D721Med (cell line): ENCODE results near the gene SUCLG2.
"Not testable (repeated sequence)": the region's sequence is repeated elsewhere in the genome, so short reads cannot be mapped to it uniquely, and the experiment has no call there.

Source experiments
- DNase-seq: peaks from one replicate; pipeline ENCODE4 v3.0.0; 2011; ENCODE audit warnings: low spot score; ENCODE audit not compliant: insufficient read length
- FAIRE-seq: peaks from 2 replicates; lab custom pipeline; 2011; peaks lifted over from hg19 to GRCh38; lab: Jason Lieb, UNC
- TF ChIP-seq, protein P1 (sequence below): IDR thresholded peaks from 2 replicates; pipeline ENCODE4 v1.5.1; 2012; ENCODE audit warnings: mild to moderate bottlenecking, control low read depth; ENCODE audit not compliant: insufficient read depth; ENCODE audit errors: missing control alignments

SUCLG2 gene

GRCh38 chr3:67592057-67592456 is 62.4 kb downstream of the SUCLG2 start:
- TF ChIP-seq, protein P1, sequence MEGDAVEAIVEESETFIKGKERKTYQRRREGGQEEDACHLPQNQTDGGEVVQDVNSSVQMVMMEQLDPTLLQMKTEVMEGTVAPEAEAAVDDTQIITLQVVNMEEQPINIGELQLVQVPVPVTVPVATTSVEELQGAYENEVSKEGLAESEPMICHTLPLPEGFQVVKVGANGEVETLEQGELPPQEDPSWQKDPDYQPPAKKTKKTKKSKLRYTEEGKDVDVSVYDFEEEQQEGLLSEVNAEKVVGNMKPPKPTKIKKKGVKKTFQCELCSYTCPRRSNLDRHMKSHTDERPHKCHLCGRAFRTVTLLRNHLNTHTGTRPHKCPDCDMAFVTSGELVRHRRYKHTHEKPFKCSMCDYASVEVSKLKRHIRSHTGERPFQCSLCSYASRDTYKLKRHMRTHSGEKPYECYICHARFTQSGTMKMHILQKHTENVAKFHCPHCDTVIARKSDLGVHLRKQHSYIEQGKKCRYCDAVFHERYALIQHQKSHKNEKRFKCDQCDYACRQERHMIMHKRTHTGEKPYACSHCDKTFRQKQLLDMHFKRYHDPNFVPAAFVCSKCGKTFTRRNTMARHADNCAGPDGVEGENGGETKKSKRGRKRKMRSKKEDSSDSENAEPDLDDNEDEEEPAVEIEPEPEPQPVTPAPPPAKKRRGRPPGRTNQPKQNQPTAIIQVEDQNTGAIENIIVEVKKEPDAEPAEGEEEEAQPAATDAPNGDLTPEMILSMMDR = no peak
- DNase-seq (no peak), FAIRE-seq (no peak)

GRCh38 chr3:67587811-67588210 is 66.6 kb downstream of the SUCLG2 start:
- DNase-seq (no peak), FAIRE-seq (no peak)
- TF ChIP-seq, protein P1 = no peak

DNA sequence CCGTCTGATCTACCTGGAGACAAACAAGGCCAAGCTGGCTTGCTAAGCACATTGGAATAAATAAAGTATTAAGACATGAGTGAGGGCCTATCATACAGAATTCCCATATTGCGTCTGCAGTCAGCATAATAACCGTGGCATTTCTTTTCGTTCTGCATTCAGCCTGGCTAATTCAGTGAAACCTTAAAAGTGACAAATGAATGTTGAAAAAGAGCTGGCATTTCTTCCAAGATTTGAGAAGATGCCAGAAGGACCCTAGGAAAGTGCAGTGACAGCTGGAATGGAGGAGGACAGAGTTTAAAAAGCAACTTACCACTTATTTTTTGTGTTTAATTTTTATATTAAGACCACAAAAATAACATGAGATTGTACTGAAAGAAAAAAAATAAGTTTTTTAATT is 67.1 kb downstream of the SUCLG2 start:
- FAIRE-seq = no peak
- TF ChIP-seq, protein P1 = no peak

GRCh38 chr3:67584608-67585007 is 69.8 kb downstream of the SUCLG2 start:
- DNase-seq, FAIRE-seq: not testable (repeated sequence)

More for the DNA sequence above, 67.1 kb downstream of the SUCLG2 start:
- DNase-seq = no peak

DNA sequence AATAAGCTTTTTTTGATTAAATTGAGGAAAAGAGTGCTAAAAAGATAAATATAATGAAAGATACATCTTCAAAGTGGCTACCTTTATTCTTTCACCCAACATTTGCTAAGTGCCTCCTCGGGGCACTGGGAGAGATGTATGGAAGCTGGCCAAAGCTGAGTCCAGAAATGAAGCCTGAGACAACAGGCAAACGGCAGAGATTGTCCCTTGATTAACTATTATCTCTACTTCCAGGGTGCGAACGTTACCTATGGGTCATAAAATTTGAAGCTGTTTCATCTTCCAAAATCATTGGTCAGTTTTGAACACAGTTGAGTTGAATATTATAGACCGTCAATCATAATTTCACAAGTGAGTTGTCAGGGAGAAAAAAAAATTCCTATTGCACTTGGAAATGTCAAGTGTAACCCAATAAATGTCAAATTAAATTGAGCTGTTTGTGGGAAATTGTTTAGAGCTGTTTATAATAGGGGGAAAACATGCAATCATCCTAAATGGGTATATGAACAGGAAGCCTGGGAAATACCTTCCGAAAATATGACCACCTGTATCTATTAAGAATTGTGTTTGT is 73.9 kb downstream of the SUCLG2 start:
- TF ChIP-seq, protein P1 = no peak
- DNase-seq (no peak), FAIRE-seq (no peak)

DNA sequence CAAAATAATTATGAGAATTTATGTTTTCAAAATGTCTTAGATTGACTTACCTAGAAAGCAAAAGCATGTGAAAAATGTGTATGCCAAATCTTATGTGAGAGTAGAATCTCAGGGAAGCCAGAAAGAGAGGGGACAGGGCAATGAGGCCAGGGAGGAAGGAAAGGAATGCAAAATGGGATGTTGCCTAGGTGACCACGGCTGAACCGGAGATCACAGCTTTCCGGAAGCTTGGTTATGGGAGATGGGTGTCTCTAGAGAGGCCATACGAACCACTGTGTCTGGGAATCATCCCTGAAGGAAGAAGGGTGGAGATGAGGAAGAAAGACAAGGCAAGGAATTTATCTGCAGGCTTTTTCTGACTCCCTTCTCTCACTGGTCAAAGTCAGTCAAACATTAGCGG is 76.0 kb downstream of the SUCLG2 start:
- FAIRE-seq (no peak), DNase-seq (no peak)
- TF ChIP-seq, protein P1 = no peak

DNA sequence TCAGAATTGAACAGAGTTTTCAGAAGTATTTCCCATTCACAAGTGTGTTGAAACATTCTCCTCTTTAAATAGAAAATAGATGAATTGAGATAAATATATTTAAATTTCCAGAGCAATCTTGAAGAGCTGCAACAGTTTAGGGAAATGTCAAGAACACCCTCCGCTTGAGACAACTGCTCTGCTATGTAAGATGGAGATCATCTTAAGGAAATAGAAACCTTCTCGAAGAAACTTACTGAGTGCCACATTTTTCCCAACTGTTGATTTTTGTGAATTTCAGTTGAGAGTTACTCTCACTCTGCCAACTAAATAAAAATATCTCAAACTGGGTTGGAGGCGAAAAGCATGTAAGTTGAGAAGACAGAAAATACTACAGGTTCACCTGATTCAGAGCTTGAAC is 78.0 kb downstream of the SUCLG2 start:
- TF ChIP-seq, protein P1 = no peak
- FAIRE-seq (no peak), DNase-seq (no peak)

DNA sequence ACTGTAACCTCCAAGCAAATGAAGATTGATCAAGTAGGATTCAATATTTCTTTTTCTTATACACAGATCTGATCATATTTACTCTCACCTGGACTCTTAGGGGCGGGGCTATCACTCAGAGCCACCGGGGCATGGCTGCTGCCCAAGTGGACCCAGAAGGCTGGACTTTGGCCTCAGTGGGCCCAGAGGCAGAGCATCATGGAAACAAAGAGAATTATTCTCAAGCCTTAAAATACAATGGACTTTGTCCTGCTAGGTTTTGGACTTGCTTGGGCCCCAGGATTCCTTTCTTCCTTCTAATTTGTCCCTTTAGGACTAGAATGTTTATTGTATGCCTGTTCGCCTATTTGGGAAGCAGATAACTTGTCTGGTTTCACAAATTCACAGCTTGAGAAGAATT is 85.1 kb downstream of the SUCLG2 start:
- TF ChIP-seq, protein P1 = no peak
- DNase-seq (no peak), FAIRE-seq (no peak)
